ENCODE measurements around the gene RNF17. TPM values are rescaled to one million over a fixed set of nuclear protein-coding genes. Genes with fewer than 3 reads are reported as not detected.
"Not testable (repeated sequence)": the region's sequence is repeated elsewhere in the genome, so short reads cannot be mapped to it uniquely, and the experiment has no call there.

The RNF17 gene
- total RNA-seq, 4 donors from 2014 or later: not detected

- Histone ChIP-seq H3K4me1 (no peaks in the 10 kb centered on the region), H3K27ac (replicated peaks in 1 of 4) (no peak overlapping the region), H3K9me3 (no peaks in the 10 kb centered on the region), H3K4me3 (no peak overlapping the region), H3K27me3 (peaks cover 0 to 3% (median 0%) of the 10 kb centered on the region in 4 donors), H3K36me3 (no peaks in the 10 kb centered on the region)
- DNase-seq (ENCODE audit: extremely low spot score): no peak
- TF ChIP-seq EP300 (IDR thresholded peaks at IDR 0.05) (no peak), POLR2A (IDR thresholded peaks at IDR 0.05; ENCODE audit: low read depth) (no peak), CTCF (IDR thresholded peaks at IDR 0.05) (no peak), POLR2AphosphoS5 (IDR thresholded peaks at IDR 0.05) (no peak)
- intact Hi-C loops (cut with DNase I): no loop called here
- 94% methylated on average over 1 of the region's 1 CpG for WGBS
Measured at GRCh38 chr13:24827799-24828198, 63.8 kb downstream of the RNF17 start.

DNA sequence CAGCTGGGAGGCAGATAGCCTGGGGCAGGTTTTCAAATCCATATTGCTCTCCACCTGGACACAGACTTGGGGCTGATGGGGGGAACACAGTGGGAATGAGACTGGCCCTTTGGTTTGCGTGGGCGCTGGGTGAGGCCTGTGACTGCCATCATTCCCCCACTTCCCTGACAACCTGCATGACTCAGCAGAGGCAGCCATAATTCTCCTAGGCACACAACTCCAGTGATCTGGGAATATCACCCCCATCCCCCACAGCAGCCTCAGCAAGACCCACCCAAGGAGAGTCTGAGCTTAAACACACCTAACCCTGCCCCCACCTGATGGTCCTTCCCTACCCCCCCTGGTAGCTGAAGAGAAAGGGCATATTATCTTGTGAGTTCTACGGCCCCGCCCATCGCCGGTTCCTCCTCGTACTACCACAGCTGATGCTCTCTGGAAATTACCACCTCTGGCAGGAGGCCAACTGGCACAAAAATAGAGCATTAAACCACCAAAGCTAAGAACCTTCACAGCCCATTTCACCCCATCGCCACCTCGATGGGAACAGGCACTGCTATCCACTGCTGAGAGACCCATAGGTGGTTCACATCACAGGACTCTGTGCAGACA, 71.0 kb downstream of the RNF17 start:
- Histone ChIP-seq H3K9me3 (no peaks in the 10 kb centered on the region), H3K4me3 (no peak overlapping the region), H3K27ac (replicated peaks in 1 of 4) (no peak overlapping the region), H3K36me3 (no peaks in the 10 kb centered on the region), H3K27me3 (peaks cover 0 to 6% (median 0%) of the 10 kb centered on the region in 4 donors), H3K4me1 (no peaks in the 10 kb centered on the region)
- TF ChIP-seq EP300 (IDR thresholded peaks at IDR 0.05) (no peak), POLR2AphosphoS5 (IDR thresholded peaks at IDR 0.05) (no peak), CTCF (IDR thresholded peaks at IDR 0.05) (no peak), POLR2A (IDR thresholded peaks at IDR 0.05; ENCODE audit: low read depth) (no peak)
- intact Hi-C loops (cut with DNase I): no loop called here
- DNase-seq (ENCODE audit: extremely low spot score): no peak
- WGBS: 85% methylated on average over 9 of the region's 9 CpGs

GRCh38 chr13:24837528-24837927, 73.6 kb downstream of the RNF17 start:
- H3K36me3 ChIP-seq; DNase-seq (ENCODE audit: extremely low spot score); H3K27me3 ChIP-seq; H3K4me1 ChIP-seq; H3K27ac ChIP-seq (replicated peaks in 1 of 4); H3K4me3 ChIP-seq; H3K9me3 ChIP-seq; intact Hi-C loops (cut with DNase I): not testable (repeated sequence)
- WGBS: 76% methylated on average over 2 of the region's 2 CpGs

DNA sequence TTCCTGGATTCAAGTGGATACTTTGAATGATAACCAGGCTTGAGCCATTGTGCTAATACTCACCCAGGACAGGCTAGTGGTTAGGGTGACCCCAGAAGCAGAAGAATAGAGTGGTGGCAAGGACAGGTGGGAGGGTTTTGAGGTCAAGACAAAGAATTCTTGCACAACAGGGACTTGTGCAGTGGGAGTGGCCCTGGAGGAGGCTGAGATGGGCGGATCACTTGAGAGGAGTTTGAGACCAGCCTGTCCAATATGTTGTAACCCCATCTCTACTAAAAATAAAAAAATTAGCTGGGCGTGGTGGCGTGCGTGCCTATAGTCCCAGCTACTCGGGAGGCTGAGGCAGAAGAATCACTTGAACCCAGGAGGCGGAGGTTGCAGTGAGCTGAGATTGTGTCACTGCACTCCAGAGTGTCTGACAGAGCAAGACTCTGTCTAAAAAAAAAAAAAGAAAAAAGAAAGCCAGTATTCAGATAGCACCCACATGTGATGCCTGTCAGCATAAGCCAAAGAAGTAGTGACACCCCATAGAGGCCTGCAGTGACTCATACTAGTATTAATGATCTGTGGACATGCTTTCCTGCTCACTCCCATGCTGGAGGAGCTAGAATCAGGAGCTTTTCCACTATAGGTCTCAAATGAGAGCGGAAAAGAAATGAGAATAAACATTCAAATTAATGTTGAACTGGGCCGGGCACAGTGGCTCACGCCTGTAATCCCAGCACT, 78.7 kb downstream of the RNF17 start:
- intact Hi-C loops (cut with DNase I): no loop called here
- no peak for TF ChIP-seq EP300 (IDR thresholded peaks at IDR 0.05)
- TF ChIP-seq CTCF (IDR thresholded peaks at IDR 0.05): no peak
- no peak for TF ChIP-seq POLR2AphosphoS5 (IDR thresholded peaks at IDR 0.05)
- TF ChIP-seq POLR2A (IDR thresholded peaks at IDR 0.05; ENCODE audit: low read depth): no peak
- WGBS: 77% methylated on average over 9 of the region's 9 CpGs
- H3K9me3 ChIP-seq: no peaks in the 10 kb centered on the region
- no peak for DNase-seq (ENCODE audit: extremely low spot score)
- no peak overlapping the region for H3K27ac ChIP-seq (replicated peaks in 1 of 4)
- no peaks in the 10 kb centered on the region for H3K4me1 ChIP-seq
- H3K36me3 ChIP-seq: no peaks in the 10 kb centered on the region
- H3K27me3 ChIP-seq: no peaks in the 10 kb centered on the region
- no peak overlapping the region for H3K4me3 ChIP-seq

DNA sequence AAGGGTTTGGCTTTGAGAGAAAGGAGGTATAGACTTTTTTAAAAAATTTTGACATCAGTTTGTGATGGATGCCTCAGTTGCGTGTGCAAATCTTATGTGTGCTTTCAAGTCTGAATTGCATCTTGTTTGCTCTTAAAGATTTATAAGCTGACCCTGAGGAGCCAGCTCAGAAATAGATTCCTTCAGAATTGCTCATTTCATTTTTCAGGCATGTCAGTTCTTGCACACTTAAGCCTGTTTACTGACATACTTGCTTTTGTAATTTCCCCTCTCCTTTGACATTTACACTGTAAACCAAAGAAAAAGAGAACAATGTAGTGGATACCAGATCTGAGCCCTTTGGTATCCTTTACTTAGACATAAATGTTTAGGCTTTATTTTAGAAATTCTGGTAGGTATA, 87.6 kb downstream of the RNF17 start:
- H3K27me3 ChIP-seq: no peaks in the 10 kb centered on the region
- H3K4me1 ChIP-seq: peaks cover 0 to 12% (median 10%) of the 10 kb centered on the region in 4 donors
- TF ChIP-seq CTCF (IDR thresholded peaks at IDR 0.05) (no peak), EP300 (IDR thresholded peaks at IDR 0.05) (no peak), POLR2A (IDR thresholded peaks at IDR 0.05; ENCODE audit: low read depth) (no peak), POLR2AphosphoS5 (IDR thresholded peaks at IDR 0.05) (no peak)
- intact Hi-C loops (cut with DNase I): no loop called here
- no peak overlapping the region for H3K4me3 ChIP-seq
- no peaks in the 10 kb centered on the region for H3K9me3 ChIP-seq
- DNase-seq (ENCODE audit: extremely low spot score): no peak
- no peak overlapping the region for H3K27ac ChIP-seq (replicated peaks in 1 of 4)
- WGBS: 36% methylated on average over 1 of the region's 1 CpG
- no peaks in the 10 kb centered on the region for H3K36me3 ChIP-seq
